ENCODE data around the gene FUCA1.

DNA sequence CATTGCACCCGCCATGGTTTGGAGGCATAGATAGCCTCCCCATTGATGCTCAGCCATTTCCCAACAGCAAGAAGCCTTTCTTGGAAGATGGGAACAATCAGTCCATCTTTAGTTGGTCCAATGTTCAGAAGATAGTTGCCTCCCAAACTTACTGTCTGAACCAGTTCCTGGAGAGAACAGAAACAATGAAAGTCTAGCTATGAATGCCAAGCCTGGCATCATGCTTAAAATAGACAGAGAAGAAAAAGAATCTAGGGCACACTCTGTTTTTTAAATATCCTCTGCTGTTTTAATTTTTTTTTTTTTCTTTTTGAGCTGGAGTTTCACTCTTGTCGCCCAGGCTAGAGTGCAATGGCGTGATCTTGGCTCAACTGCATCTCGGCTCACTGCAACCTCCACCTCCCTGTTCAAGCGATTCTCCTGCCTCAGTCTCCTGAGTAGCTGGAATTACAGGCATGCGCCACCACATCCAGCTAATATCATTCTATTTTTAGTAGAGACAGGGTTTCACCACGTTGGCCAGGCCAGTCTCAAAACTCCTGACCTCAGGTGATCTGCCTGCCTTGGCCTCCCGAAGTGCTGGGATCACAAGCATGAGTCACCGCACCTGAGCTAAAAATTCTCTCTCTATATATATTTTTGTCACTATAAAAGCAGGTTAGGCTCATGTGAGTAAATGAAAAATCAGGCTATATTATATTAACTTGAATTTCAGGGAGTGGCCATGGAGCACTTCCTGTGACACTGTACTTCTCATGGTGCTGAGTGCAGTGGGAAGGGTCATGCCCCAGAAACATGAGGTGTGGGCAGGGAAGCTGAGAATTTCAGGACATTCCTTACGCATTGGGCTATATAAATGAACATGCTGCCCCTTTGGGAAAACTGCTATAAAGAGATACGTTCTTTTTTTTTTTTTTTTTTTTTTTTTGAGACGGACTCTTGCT is 19.1 kb downstream of the FUCA1 start:
- TF ChIP-seq, protein P1, sequence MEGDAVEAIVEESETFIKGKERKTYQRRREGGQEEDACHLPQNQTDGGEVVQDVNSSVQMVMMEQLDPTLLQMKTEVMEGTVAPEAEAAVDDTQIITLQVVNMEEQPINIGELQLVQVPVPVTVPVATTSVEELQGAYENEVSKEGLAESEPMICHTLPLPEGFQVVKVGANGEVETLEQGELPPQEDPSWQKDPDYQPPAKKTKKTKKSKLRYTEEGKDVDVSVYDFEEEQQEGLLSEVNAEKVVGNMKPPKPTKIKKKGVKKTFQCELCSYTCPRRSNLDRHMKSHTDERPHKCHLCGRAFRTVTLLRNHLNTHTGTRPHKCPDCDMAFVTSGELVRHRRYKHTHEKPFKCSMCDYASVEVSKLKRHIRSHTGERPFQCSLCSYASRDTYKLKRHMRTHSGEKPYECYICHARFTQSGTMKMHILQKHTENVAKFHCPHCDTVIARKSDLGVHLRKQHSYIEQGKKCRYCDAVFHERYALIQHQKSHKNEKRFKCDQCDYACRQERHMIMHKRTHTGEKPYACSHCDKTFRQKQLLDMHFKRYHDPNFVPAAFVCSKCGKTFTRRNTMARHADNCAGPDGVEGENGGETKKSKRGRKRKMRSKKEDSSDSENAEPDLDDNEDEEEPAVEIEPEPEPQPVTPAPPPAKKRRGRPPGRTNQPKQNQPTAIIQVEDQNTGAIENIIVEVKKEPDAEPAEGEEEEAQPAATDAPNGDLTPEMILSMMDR (conservative IDR thresholded peaks at IDR 0.05), result no peak
- TF ChIP-seq ZFX (IDR thresholded peaks at IDR 0.05), result no peak
